HG03108 (cell line): ENCODE results near the gene UBA52.

Experiments used
- ATAC-seq: cut with Tn5 transposase; IDR thresholded peaks from one replicate; pipeline ENCODE4 v1.9.1; 2021; ENCODE audit warnings: moderate library complexity; ENCODE audit not compliant: unreplicated experiment

UBA52 gene

DNA sequence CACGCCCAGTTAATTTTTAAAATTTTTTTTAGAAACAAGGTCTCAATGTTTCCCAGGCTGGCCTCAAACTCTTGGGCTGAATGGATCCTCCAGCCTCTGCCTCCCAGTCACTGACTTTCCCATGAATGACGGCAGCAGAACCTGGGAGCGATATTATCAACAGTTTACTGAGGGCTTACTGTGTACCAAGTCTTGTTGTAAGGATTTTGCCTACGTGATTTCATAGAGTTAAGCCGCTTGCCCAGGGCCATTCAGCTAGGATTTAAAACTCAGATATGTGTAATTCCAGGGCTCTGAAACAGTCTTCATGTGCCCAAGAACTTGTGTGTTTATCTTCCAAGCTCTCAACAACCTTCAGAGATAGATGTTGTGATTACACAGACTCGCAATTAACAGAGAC, 20.0 kb upstream of the UBA52 start:
- no peak for ATAC-seq

DNA sequence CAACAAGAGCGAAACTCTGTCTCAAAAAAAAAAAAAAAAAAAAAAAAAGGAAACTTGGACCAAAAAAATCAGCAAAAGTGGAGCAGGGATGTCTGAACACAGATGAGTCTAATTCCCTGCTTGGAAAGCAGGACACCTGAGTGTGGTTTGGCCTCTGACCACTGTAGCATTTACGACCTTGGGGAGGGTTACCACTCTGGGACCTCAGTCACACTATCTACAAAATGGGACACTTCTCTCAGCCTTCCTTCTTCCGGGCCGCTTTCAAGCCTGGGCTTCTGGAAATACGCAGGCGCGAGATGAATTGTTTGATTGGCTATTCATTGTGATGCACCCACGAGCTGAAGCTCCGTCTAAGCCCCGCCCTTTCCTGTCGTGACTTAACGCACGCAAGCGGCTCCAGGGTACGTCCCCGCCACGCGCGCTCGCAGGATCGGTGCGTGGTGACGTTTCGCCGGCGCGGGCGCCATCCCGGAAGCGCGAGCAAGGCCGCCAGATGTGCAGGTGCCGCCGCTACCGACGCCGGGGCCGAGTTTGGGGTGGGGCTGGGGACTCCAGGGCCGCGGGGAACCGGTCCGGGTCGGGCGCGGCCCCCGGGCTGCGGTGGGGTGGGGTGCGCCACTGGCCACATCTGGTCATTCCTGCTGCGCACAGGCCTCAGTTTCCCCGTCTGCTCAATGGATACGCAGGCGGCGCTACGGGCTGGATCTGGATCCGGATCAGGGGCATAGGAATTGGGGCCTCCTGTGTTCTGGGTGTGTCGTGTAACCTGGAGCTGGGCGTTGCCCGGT, 14.1 kb upstream of the UBA52 start, which contains the start of gene KXD1:
KXD1 (plus strand) TSS at position 460 of the 791 bp plus-strand sequence. CDS start 4,187 bp downstream, outside the sequence.
- peak; percentile 89 for ATAC-seq

GRCh38 chr19:18558202-18558555, 13.5 kb upstream of the UBA52 start:
- ATAC-seq = no peak

DNA sequence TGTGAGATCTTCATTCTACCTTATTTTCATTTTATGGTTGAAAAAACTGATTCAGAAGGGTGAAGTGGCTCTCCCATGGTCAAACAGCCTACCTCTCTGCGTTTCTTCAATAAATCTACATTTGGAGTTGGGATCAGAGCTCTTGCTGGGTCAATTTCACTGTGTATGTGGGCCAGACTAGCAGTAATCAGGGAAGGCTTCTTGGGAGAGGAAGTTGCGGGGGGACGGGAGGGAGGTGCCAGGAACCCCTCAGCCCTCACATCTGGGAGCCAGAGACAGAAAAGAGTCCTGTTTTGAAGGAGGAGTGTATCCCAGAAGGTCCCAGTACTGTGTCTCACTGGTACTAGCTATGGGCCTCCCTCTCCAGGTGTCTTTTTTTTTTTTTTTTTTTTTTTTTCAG, 13.1 kb upstream of the UBA52 start:
- no peak for ATAC-seq

DNA sequence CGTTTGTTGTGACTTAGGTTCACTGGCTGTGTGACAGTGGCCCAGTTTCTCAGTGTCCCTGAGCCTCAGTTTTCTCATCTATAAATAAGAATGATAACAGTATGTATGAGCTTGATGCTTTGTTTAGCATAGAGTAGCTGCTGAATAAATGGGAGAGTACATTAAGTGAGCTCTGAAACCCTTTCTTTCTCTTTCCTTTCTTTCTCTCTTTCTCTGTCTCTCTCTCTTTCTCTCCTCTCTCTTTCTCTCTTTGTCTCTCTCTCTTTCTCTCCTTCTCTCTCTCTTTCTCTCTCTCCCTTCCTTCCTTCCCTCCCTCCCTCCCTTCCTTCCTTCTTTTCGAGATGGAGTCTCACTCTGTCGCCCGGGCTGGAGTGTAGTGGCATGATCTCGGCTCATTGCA, 12.0 kb upstream of the UBA52 start:
- ATAC-seq = no peak

- no peak for ATAC-seq
Observed at GRCh38 chr19:18562086-18562485, 9.6 kb upstream of the UBA52 start.

DNA sequence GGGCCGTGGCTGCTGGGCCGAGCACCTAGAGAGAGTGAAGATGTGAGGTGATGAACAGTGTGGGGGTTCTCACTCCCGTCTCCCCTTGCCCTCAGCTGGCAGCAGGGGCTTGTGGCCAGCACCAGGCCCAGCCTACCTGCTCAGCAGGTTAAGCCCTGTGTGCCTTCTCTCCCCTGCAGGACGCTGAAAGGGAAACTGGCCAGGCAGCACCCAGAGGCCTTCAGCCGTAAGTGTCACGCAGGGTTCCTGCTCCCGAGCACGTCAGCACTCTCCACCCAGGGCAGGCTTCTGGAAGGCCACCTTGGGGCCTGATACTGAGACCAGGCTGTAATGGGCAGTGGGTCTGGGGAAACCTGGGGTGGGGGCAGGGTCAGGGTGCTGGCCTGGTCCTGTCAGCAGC, 4.7 kb upstream of the UBA52 start:
- ATAC-seq = no peak

- no peak for ATAC-seq
Observed at GRCh38 chr19:18568367-18568766, 3.3 kb upstream of the UBA52 start.

DNA sequence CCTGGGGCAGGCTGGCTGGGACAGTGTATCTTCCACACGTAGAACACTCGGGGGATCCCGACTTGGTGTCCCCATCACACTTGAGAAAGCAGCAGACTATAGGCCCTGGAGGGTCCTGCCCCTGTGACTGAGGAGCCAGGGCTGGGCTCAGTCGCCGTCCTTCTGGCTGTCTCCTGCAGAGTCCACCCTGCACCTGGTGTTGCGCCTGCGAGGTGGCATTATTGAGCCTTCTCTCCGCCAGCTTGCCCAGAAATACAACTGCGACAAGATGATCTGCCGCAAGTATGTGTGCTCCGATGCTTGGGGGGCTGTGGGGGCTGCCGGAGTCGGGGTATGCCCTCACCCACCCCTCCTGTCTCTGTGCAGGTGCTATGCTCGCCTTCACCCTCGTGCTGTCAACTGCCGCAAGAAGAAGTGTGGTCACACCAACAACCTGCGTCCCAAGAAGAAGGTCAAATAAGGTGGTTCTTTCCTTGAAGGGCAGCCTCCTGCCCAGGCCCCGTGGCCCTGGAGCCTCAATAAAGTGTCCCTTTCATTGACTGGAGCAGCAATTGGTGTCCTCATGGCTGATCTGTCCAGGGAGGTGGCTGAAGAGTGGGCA, 3.1 kb downstream of the UBA52 start:
- ATAC-seq = no peak

DNA sequence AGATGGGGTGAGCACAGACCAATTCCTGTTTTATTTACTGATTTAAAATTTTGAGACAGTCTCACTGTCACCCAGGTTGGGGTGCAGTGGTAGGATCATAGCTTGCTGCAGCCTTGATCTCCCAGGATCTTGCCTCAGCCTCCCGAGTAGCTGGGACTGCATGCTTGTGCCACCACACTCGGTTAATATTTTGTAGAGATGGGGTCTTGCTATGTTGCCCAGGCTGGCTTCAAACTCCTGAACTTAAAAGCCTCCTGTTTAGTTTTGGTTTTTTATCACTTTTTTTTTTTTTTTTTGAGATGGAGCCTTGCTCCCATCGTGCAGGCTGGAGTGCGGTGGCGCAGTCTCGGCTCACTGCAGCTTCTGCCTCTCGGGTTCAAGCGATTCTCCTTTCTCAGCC, 4.7 kb downstream of the UBA52 start:
- ATAC-seq = no peak

GRCh38 chr19:18577365-18577914, 5.8 kb downstream of the UBA52 start:
- no peak for ATAC-seq

- no peak for ATAC-seq
Observed at GRCh38 chr19:18580311-18580710, 8.7 kb downstream of the UBA52 start.

- no peak for ATAC-seq
Observed at GRCh38 chr19:18586306-18586705, 14.6 kb downstream of the UBA52 start.

GRCh38 chr19:18587561-18587960, 15.9 kb downstream of the UBA52 start:
- ATAC-seq = no peak

GRCh38 chr19:18587962-18588610, 16.4 kb downstream of the UBA52 start:
- ATAC-seq = no peak

GRCh38 chr19:18588611-18589379, 17.1 kb downstream of the UBA52 start, which contains the start of gene REX1BD:
Gene REX1BD (plus strand): TSS chr19:18588798. CDS start chr19:18588802, 4 bp downstream.
- peak; percentile 82 for ATAC-seq

- ATAC-seq = peak; percentile 17
Observed at GRCh38 chr19:18589380-18590272, 18.0 kb downstream of the UBA52 start.

DNA sequence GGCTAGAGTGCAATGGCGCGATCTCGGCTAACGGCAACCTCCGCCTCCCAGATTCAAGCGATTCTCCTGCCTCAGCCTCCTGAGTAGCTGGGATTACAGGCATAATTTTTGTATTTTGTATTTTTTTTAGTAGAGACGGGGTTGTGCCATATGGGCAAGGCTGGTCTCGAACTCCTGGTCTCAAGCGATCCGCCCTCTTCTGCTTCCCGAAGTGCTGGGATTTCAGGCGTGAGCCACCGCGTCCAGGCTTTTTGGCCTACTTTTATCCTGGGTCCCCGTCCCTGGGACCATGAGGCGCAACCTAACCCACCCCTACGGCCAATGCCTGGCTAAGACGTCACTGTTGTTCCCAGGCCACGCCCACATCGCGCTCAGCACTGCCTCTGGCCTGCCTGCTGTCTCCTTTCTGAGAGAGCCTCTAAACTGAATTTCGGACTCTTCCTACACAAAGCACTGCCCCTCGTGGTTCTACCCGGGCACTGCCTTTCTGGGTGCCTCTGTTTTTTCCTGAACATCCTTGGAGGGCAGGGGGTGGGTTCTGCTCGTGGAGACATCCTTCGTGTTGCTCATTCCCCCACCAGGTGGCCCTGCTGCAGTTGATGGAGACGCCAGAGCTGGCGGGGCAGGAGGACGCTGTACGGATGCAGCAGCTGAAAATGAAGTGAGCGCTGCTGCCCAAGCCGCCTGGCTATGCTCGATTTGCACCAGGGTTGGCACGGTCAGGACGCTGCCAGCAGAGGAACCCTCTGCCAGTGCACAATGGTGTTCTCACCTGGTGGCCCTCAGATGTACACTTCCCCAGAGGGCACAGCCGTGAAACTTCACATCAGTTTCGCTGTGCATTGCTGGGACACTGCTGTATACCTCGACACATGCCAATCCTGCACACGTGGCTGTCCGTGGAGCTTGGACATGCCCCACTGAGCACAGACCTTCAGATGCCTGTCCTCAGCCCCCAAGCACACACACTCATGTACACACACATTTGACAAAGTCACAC, 18.9 kb downstream of the UBA52 start:
- ATAC-seq = no peak
